ENCODE measurements around the gene SPRED1. TPM values are rescaled to one million over a fixed set of nuclear protein-coding genes. Genes with fewer than 3 reads are reported as not detected.
"Not testable (repeated sequence)": the region's sequence is repeated elsewhere in the genome, so short reads cannot be mapped to it uniquely, and the experiment has no call there.

The SPRED1 gene
- total RNA-seq, 1 donor from 2014 or later = 12.7 TPM

GRCh38 chr15:38271895-38272294 lies 19.3 kb downstream of the SPRED1 start:
- DNase-seq (ENCODE audit: low spot score) = no peak
- intact Hi-C loops (cut with DNase I) = no loop called here

GRCh38 chr15:38272431-38272830 lies 19.8 kb downstream of the SPRED1 start:
- intact Hi-C loops (cut with DNase I); DNase-seq (ENCODE audit: low spot score): not testable (repeated sequence)

- intact Hi-C loops (cut with DNase I) = no loop called here
- no peak for DNase-seq (ENCODE audit: low spot score)
Observed at GRCh38 chr15:38274135-38274534, 21.5 kb downstream of the SPRED1 start.

GRCh38 chr15:38275959-38276358 lies 23.3 kb downstream of the SPRED1 start:
- intact Hi-C loops (cut with DNase I) = no loop called here
- DNase-seq (ENCODE audit: low spot score) = no peak

GRCh38 chr15:38277281-38277680 lies 24.6 kb downstream of the SPRED1 start:
- DNase-seq (ENCODE audit: low spot score); intact Hi-C loops (cut with DNase I): not testable (repeated sequence)

GRCh38 chr15:38281031-38281430 lies 28.4 kb downstream of the SPRED1 start:
- DNase-seq (ENCODE audit: low spot score) = no peak
- intact Hi-C loops (cut with DNase I) = no loop called here

GRCh38 chr15:38283010-38283409 lies 30.4 kb downstream of the SPRED1 start:
- intact Hi-C loops (cut with DNase I) = no loop called here
- no peak for DNase-seq (ENCODE audit: low spot score)

- intact Hi-C loops (cut with DNase I) = no loop called here
- no peak for DNase-seq (ENCODE audit: low spot score)
Observed at GRCh38 chr15:38285456-38285855, 32.8 kb downstream of the SPRED1 start.

GRCh38 chr15:38294126-38294525 lies 41.5 kb downstream of the SPRED1 start:
- intact Hi-C loops (cut with DNase I) = no loop called here
- DNase-seq (ENCODE audit: low spot score) = no peak

GRCh38 chr15:38297623-38298388 lies 45.2 kb downstream of the SPRED1 start:
- intact Hi-C loops (cut with DNase I) = no loop called here
- no peak for DNase-seq (ENCODE audit: low spot score)

GRCh38 chr15:38299216-38299615 lies 46.6 kb downstream of the SPRED1 start:
- intact Hi-C loops (cut with DNase I) = no loop called here
- no peak for DNase-seq (ENCODE audit: low spot score)

GRCh38 chr15:38300395-38300794 lies 47.8 kb downstream of the SPRED1 start:
- DNase-seq (ENCODE audit: low spot score) = no peak
- intact Hi-C loops (cut with DNase I) = no loop called here

GRCh38 chr15:38304481-38304880 lies 51.8 kb downstream of the SPRED1 start:
- intact Hi-C loops (cut with DNase I) = no loop called here
- DNase-seq (ENCODE audit: low spot score) = no peak

GRCh38 chr15:38307251-38307650 lies 54.6 kb downstream of the SPRED1 start:
- intact Hi-C loops (cut with DNase I) = loop anchor here (5.0 kb wide), 1 partner anchor 55 kb away; the partner anchor contains the start of gene SPRED1
- no peak for DNase-seq (ENCODE audit: low spot score)

- intact Hi-C loops (cut with DNase I) = loop anchor here (5.0 kb wide), 1 partner anchor 56 kb away; the partner anchor contains the start of gene SPRED1
- DNase-seq (ENCODE audit: low spot score) = no peak
Observed at GRCh38 chr15:38307861-38308641, 55.4 kb downstream of the SPRED1 start.

GRCh38 chr15:38308797-38309196 lies 56.2 kb downstream of the SPRED1 start:
- intact Hi-C loops (cut with DNase I) = loop anchor here (5.0 kb wide), 1 partner anchor 56 kb away; the partner anchor contains the start of gene SPRED1
- no peak for DNase-seq (ENCODE audit: low spot score)

GRCh38 chr15:38312190-38312589 lies 59.6 kb downstream of the SPRED1 start:
- intact Hi-C loops (cut with DNase I) = no loop called here

GRCh38 chr15:38316311-38316710 lies 63.7 kb downstream of the SPRED1 start:
- DNase-seq (ENCODE audit: low spot score) = no peak
- intact Hi-C loops (cut with DNase I) = no loop called here

More at GRCh38 chr15:38312190-38312589, 59.6 kb downstream of the SPRED1 start:
- no peak for DNase-seq (ENCODE audit: low spot score)

GRCh38 chr15:38320181-38320580 lies 67.5 kb downstream of the SPRED1 start:
- DNase-seq (ENCODE audit: low spot score) = no peak
- intact Hi-C loops (cut with DNase I) = no loop called here

- intact Hi-C loops (cut with DNase I) = no loop called here
- no peak for DNase-seq (ENCODE audit: low spot score)
Observed at GRCh38 chr15:38320866-38321265, 68.2 kb downstream of the SPRED1 start.

GRCh38 chr15:38323895-38324294 lies 71.3 kb downstream of the SPRED1 start:
- intact Hi-C loops (cut with DNase I) = no loop called here
- DNase-seq (ENCODE audit: low spot score) = no peak

Measured in cardiac septum (tissue), 1 donor.